Activated T-helper 1 cell treated with Interleukin-2 at 50 U/mL for 16 hours (primary cell): Measurements from ENCODE around the gene CDC23.
A peak's percentile ranks its signal among the peaks of the same experiment; 100 is the strongest.
"Not testable (repeated sequence)": the region's sequence is repeated elsewhere in the genome, so short reads cannot be mapped to it uniquely, and the experiment has no call there.

ENCODE experiments used
- DNase-seq: peaks from one replicate; pipeline ENCODE4 v3.0.0-alpha.2; 2020; ENCODE audit warnings: low read depth

Gene CDC23

DNA sequence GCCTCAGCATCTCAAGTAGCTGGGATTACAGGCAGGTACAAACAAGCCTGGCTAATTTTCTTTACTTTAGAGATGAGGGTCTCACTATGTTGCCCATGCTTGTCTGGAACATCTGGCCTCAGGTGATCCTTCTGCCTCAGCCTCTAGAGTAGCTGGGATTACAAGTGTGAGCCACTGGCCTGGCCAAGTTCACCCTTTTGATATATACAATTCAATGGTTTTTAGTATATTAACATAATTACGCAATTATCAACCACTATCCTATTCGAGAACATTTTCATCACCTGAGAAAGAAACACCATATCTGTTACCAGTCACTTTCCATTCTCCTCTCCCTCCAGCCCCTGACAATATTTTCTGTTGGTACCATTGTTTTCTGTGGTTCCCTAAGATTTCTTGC is 3.7 kb upstream of the CDC23 start:
- DNase-seq: no peak

GRCh38 chr5:138212828-138213160 is 329 bp downstream of the CDC23 start:
- no peak for DNase-seq

DNA sequence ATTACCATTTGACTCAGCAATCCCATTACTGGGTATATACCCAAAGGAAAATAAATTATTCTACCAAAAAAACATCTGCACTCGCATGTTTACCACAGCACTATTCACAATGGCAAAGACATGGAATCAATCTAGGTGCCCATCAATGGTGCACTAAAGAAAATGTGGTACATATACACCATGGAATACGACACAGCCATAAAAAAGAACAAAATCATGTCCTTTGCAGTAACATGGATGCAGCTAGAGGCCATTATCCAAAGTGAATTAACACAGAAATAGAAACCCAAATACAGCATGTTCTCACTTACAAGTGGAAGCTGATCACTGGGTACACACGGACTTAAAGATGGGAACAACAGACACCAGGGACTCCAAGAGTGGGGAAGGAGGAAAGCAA is 2.1 kb downstream of the CDC23 start:
- no peak for DNase-seq

DNA sequence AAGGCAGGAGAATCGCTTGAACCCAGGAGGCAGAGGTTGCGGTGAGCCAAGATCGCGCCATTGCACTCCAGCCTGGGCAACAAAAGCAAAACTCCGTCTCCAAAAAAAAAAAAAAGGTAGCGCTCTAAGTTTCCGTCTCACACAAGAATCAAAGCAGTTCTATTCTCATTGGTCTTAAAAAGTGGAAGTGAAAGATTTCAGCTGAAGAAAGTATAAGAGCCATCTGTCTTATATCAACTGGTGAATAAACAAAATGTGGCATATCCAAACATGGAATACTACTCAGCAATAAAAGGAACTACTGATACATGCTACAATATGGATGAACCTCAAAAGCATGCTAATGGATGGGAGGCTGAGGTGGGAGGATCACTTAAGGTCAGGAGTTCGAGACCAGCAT is 19.3 kb downstream of the CDC23 start:
- not testable (repeated sequence) for DNase-seq

- DNase-seq: no peak
Measured at GRCh38 chr5:138192826-138193225, 20.3 kb downstream of the CDC23 start.

- no peak for DNase-seq
Measured at GRCh38 chr5:138188626-138189025, 24.5 kb downstream of the CDC23 start.

GRCh38 chr5:138186002-138186447 is 27.1 kb downstream of the CDC23 start:
- DNase-seq: no peak

GRCh38 chr5:138182808-138183207 is 30.3 kb downstream of the CDC23 start:
- no peak for DNase-seq

- no peak for DNase-seq
Measured at GRCh38 chr5:138180841-138181240, 32.3 kb downstream of the CDC23 start.

DNA sequence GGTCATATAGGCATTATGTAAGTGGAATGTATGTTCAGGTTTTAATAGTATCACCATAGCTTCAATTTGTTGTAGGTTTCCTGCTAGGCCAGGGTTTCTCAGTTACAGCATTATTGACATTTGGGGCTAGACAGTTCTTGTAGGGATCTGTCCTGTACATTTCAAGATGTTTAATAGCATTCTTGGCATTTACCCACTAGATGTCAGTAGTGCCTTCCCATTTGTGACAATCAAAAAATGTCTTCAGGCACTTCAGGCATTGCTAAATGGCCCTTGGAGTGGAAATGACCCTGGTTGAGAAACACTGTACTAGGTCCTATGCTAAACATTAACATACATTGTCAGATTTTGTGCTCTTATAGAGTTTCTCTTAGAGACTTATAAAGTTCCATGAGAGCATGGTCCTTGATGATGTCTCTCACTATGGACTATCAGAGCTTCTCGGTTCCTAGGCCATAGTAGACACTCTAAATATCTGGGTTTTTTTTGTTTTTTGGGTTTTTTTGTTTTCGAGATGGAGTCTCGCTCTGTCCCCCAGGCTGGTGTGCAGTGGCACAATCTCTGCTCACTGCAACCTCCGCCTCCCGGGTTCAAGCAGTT is 32.8 kb downstream of the CDC23 start:
- no peak for DNase-seq

DNA sequence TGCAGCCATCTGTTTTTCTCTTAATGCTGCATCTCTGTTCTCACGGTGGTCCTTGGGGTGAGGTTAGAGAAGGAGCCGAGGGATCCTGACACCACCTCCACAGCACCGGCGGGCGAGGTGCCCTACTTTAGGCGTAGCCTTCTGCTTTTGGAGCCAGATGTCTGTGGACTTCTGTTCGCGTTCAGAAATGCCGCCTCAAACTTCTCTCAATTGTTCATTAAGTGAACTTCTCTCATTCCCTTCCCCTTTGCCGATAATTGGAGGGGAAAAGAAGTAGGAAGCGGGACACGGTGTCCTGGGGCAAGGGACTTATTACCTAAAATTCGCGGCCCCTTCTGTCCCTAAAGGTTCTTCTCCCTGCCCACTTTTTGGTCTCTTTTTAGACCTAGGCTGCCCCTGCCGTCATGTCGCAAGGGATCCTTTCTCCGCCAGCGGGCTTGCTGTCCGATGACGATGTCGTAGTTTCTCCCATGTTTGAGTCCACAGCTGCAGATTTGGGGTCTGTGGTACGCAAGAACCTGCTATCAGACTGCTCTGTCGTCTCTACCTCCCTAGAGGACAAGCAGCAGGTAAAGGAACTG is 33.8 kb downstream of the CDC23 start:
- DNase-seq: no peak

GRCh38 chr5:138178516-138179276 is 34.4 kb downstream of the CDC23 start, which contains the start of the genes BRD8 and KIF20A:
TSS of gene BRD8 (minus strand) at chr5:138178630. CDS start at chr5:138178614, 16 bp downstream.
TSS of gene KIF20A (plus strand) at chr5:138179112. CDS start at chr5:138179681, 569 bp downstream.
- peak; percentile 75 for DNase-seq

DNA sequence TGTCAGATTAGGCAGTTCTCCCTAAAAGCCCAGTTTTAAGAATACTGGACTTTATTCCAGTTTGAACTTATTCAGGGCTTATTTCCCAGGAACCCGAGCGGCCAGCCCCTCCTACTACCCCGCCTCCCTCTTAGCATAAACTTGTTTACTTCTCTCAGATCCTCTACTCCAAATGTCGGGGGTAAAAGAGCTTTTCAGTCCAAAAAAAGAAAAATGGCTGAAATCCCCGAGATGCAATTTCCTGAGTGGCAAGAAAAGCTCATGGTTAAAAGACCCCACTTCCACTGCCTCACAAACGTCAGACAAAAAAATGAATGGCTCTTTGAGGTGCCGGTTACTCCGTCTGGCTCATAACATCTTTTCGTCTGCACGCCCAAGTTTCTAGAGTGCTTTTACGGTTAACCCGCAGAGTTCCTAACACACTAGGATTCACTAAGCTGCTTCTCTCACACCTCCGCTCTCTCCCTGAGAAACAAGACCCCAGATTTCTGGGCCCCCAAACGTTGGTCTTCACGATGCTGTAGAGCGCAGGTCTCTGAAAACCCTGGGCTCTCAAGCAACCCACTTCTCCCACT is 35.1 kb downstream of the CDC23 start:
- DNase-seq: no peak

GRCh38 chr5:138170299-138170698 is 42.8 kb downstream of the CDC23 start:
- DNase-seq: no peak

DNA sequence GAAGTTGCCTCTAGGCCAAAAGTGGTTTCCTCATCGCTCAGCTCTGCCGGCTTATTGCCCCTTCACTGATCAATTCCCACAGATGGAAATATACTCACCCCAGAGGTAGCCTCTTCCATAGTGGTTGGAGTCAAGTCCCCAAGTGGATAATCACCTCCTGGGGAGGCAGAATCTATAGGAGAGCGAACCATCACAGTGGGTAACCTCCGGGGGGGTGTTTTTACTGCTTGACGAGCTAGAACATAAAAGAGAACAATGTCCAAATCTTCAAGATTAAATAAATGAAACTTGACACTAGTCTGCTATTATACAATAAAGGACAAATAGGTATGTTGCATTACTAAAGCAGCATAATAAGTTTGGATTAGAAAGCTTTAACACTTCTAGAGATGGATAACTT is 44.0 kb downstream of the CDC23 start:
- DNase-seq: no peak

- DNase-seq: no peak
Measured at GRCh38 chr5:138163721-138164120, 49.4 kb downstream of the CDC23 start.

GRCh38 chr5:138160706-138161105 is 52.4 kb downstream of the CDC23 start:
- no peak for DNase-seq

DNA sequence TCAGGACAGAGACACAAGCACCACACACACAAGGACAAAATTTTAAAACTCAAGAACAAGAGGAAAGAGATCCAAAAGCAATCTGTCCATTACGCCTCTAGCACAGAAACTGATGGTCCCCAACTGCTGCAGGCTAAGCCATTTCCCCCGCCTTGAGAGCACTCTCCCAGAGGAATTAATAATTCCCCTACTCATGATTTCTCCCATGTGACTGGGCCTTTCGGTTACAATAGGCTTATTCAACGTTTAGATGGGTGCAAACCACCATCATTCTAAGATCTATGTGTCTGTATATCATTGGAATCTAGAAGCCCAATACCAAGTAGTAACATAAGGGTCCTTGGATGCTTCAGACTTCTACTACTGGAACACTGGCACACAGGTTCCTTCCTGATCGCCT is 53.5 kb downstream of the CDC23 start:
- DNase-seq: no peak

- DNase-seq: no peak
Measured at GRCh38 chr5:138157626-138158025, 55.5 kb downstream of the CDC23 start.

DNA sequence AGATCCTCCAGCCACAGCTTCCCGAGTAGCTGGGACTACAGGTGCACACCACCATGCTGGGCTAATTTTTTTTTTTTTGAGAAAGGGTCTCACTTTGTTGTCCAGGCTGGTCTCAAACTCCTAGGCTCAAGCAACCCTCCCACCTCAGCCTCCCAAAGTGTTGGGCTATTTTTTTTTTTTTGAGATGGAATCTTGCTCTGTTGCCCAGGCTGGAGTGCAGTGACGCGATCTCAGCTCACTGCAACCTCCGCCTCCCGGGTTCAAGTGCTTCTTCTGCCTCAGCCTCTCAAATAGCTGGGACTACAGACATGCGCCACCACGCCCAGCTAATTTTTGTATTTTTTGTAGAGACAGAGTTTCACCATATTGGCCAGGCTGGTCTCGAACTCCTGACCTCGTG is 57.1 kb downstream of the CDC23 start:
- not testable (repeated sequence) for DNase-seq

- DNase-seq: no peak
Measured at GRCh38 chr5:138149530-138149929, 63.6 kb downstream of the CDC23 start.

DNA sequence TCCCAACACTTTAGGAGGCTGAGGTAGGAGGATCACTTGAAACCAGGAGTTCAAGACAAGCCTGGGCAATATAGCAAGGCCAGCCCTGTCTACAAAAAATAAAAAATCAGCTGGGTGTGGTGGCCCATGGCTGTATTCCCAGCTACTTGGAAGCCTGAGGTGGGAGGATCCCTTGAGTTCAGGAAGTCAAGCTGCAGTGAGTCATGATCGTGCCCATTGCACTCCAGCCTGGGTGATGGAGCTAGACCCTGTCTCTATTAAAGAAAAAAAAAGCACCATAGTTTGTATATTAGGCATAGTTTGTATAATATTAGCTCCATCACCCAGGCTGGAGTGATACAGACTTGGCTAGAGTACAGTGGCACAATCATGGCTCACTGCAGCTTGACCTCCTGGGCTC is 64.3 kb downstream of the CDC23 start:
- DNase-seq: no peak

- not testable (repeated sequence) for DNase-seq
Measured at GRCh38 chr5:138143578-138143977, 69.5 kb downstream of the CDC23 start.
